Effector CD8-positive, alpha-beta T cell (primary cell): ENCODE data around the gene LRP2.
"Not testable (repeated sequence)": the region's sequence is repeated elsewhere in the genome, so short reads cannot be mapped to it uniquely, and the experiment has no call there.

Experiments used
- DNase-seq: peaks from one replicate; lab custom pipeline; 2025; lab: John Stamatoyannopoulos, UW

Gene LRP2

DNA sequence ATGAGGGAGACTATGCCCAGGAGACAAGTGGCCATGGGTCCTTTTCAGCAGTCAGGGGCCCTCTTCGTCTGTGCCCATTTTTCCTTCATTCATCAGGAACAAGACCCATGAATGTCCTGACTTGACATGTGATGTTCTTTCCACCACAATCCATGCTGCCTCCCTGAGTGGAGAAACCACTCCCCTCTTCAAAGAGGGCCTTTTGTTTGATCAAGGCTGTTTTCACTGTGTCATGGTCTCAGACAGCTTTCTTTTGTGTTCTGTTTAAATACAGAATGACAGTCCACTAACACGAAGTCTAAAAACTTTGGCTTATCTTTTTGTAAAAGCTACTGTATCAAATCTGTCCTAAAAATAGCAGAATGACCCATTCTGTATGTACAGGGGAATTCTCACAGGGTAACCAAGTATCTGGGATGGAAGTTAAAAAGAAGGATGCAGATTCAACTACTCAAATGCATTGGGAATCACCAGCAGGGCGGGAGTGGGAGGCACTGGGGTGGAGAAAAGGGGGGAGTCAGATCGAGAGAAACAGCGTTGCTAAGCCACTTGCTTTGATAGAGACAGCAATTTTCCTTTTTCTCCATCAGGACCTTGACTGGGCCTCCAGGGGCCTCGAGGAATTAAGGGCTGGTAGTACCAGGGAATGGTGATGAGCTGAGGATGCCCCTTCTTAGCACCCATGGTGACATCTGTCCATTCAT, 13.9 kb downstream of the LRP2 start:
- no peak for DNase-seq

GRCh38 chr2:169345486-169346437, 16.6 kb downstream of the LRP2 start:
- DNase-seq, result no peak

GRCh38 chr2:169344736-169345485, 17.4 kb downstream of the LRP2 start:
- DNase-seq, result no peak

DNA sequence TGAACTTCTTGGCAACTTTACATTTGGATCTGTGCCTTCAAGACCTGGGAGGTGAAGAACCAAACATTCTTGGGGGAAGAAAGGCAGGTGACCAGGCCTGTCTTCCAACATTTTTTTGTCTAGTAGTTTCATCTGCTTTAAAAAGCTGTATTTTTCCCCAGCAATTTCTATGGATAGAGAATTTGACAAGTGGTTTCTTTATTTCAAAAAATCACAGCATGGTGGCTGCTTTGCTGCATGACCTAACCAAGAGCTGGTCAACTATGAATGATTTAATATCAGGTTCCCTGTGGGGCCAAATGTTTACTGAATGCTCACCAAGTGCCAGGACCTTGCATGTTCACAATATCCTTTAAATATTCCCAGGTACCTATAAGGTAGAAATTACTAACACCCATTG, 19.1 kb downstream of the LRP2 start:
- no peak for DNase-seq

DNA sequence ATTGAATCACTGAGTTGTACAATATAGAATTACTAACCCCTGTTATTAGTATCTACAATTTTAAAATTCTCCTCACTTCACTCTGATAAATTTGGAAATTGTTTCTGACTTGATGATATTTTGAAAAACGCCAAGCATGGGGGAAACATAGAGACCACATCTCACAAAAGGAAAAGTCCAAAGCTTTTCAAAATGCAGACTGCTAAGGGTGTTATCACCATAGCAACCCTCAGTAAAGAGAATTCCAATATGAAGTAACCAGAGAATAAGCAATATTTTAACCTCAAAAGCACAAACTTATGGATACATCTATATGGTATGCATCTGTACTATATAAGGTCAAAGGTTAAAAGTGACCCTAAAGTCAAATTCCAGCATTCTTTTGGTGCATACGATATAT, 22.7 kb downstream of the LRP2 start:
- DNase-seq, result no peak

DNA sequence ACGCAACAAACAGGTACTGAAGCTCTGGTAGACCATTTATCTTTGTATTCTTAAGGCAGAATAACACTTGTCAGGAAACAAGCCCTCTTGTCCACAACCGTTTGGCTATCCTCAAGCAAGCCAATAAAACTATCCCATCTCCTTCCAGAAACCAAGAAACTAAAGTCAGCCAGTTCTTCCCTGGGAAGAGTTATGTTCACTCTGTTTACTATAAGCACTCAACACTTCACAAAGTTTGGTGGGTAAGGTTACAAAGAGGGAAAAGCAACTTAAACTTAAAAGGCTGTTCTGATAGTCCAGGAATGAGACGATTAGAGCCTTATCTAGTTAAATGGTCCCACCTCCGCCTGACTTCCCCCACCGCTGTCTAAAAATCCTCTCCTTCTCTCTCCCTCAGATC, 25.6 kb downstream of the LRP2 start:
- no peak for DNase-seq

DNA sequence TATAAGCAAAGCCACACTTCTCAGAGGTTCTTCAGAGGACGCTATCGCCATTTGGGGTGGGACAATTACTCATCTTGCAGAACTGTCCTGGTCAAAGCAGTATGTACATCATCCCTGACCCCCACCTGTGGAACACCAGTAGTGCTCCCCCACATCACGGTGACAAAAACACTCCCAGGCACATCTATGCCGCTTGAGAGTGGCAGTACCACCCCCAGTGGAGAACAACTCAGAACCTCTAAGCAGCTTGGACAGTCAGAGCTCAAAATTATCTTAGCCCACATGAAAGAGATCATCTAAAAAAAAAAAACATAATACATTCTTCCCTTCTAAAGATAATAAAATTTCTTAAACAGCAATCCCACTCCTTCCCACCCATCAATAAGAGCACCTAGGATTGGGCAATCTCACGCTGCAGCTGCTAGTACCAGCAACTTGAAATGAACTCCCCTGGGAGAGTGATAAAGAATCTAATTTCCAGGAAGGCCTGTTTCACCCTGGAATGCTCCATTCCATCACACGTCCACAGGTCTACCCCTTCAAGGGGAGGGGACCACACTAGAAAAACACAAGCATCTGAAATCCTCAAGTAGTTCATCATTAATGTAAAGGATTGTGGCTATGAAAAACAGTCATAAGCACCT, 31.7 kb downstream of the LRP2 start:
- DNase-seq, result no peak

GRCh38 chr2:169329688-169330554, 32.4 kb downstream of the LRP2 start:
- no peak for DNase-seq

GRCh38 chr2:169328785-169329184, 33.5 kb downstream of the LRP2 start:
- DNase-seq, result no peak

GRCh38 chr2:169327837-169328236, 34.5 kb downstream of the LRP2 start:
- DNase-seq, result not testable (repeated sequence)

DNA sequence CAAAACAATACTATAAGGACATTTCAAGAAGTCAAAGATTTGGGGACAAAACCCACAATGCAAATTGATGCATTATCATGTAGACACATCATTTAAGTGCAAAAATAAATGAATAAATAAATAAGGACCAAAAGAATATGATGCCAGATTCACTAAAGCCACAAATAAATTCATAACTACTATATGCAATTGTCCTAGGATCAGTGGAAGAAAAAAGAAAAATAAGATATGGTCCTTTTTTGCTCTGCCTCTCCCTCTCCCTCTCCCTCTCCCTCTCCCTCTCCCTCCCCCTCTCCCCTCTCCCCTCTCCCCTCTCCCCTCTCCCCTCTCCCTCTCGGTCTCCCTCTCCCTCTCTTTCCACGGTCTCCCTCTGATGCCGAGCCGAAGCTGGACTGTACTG, 36.4 kb downstream of the LRP2 start:
- DNase-seq, result not testable (repeated sequence)

DNA sequence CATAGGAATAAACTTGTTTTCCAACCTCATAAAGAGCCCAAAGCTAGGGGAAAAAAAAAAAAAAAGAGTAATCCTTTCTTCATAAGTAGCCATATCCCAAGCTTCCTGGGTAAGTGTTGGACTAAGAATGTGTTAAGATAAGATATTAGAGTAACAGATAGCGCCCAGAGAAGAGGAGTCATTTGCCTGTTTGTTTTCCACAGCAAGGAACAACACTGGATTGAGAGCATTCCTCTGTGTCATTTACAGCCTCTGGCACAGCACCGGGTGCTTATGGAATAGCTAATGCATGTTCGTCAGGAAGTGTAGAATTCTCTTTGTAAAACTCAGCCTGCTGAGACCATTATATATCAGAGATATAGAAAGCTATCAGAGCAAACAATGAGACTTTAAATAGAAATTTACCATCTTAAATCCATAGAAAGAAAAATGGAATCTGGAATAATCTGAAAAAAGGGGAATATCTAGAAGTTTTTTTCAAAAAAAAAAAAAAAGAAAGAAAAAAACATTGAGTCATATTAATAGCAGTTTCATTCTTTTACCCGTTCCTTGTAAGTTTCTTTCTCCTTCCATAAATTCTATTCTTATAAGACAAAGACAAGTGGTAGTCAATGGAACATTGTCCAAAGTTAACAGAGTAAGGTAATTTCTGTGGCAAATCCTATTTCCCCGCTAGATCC, 37.6 kb downstream of the LRP2 start:
- no peak for DNase-seq

DNA sequence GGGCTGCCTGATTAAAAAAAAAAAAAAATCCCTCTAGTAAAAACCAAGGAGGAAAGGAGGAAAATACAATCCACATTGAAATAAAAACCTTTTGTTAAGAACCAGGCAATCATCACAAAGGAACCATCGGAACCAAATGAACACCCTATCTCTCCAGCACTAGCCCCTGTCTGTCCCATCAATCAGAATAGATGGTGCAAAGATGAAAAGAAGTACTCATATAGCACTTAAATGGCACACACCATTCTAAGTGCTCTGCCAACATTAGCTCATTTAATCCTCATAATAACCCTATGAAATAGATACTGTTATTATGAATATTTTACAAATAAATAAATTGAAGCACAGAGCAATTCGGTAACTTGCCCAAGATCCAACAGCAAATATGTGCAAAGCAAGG, 38.5 kb downstream of the LRP2 start:
- DNase-seq, result no peak

DNA sequence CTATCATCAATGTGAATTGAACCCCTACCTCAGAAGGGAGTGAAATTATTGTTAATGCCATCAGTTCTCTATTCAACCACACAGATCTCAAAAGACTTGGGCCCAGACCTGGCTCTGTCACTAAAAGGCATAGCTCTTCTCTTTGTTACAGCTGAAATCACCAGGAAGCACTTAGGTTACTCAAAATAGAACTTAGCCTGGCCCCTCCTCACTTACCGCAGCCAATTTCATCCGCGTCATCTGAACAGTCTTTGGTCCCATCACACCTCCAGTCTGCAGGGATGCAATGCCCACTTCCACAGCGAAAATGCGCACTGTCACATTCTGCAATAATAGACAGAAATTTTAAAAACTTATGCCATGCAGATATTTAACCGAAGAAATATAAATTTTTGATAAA, 41.8 kb downstream of the LRP2 start:
- no peak for DNase-seq

- DNase-seq, result no peak
These were observed 47.0 kb downstream of the LRP2 start for GRCh38 chr2:169315357-169315756.

DNA sequence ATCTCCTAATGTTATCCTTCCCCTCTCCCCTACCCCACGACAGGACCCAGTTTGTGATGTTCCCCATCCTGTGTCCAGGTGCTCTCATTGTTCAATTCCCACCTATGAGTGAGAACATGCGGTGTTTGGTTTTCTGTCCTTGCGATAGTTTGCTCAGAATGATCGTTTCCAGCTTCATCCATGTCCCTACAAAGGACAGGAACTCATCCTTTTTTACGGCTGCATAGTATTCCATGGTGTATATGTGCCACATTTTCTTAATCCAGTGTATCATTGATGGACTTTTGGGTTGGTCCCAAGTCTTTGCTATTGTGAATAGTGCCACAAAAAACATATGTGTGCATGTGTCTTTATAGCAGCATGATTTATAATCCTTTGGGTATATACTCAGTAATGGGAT, 54.0 kb downstream of the LRP2 start:
- DNase-seq, result not testable (repeated sequence)

DNA sequence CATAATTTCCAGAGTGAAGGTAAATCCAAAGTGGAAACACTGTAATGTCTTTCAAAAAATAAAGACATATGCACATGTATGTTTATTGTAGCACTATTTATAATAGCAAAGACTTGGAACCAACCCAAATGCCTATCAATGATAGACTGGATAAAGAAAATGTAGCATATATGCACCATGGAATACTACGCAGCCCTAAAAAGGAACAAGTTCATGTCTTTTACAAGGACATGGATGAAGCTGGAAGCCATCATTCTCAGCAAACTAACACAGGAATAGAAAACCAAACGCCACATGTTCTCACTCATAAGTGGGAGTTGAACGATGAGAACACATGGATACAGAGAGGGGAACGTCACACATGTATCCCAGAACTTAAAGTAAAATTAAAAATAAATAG, 57.6 kb downstream of the LRP2 start:
- not testable (repeated sequence) for DNase-seq

DNA sequence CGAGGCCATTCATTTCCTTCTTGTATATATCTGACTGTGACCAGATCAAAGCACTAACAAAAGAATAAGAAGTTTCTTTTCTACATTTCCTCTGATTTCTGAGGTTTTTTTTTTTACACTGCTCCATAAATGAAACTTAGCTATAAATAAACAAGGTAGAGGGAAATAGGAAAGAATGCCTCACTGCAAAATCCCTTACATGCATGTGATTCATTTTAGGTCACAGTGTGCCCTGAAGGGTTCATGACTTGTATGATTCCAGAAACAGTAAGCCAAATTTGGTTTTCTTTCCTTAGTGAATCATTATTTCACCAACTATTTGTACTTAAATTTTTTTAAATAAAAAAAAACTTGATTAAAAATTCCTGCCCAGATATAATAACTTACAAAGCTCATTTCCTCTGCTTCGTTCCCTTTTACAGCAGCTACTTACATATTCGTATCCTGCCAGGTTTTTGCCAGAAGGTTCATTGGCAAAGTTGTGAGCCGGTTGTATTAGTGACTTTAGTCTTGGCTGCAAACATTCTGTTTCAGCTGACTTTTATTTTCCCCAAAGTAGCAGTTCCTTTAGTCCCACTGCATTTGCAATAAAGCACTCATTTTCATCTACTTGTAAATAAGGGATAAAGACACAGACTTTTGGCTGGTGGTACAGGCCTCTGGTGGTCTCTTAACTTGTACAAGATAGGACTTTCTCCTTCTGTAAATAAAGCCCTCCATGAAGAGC, 58.6 kb downstream of the LRP2 start:
- DNase-seq, result no peak

DNA sequence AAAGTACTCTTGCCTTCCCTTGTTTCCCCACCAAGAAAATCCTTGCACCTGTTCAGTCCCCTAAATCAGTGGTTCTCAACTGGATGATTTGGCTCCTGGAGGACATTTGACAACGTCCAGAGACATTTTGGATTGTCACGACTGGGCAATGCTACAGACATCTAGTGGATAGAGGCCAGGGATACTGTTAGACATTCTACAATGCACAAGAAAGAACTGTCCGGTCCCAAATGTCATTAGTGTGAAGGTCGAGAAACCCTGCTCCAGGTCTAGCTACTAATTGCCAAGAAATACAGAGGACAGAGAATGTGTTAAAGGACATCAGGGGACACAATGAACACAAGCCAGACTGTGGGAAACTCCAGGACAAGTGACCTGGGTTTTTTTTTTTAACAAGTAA, 60.0 kb downstream of the LRP2 start:
- no peak for DNase-seq
